ENCODE data around the gene SEMA6A. TPM values are rescaled to one million over a fixed set of nuclear protein-coding genes. Genes with fewer than 3 reads are reported as not detected.

SEMA6A gene
- total RNA-seq, 1 experiment from 2014 or later = 0.61 TPM

DNA sequence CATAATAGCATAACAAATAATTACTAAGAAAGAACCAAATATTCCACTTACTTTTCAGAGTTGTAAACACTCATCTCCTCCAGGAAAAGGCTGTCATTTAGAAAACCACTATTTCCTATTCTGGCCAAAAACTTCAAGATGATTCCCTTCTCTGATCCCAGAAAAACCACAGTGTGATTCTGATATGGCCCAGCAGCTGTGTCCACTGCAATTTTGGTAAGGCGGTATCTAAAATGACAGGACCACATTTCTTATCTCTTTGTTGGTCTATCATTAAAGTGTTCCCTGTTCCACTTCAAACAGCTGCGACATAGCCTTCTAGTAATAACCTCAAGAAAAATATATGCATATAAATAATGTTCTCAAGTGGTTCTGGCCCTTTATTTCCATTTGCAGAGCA lies 96.1 kb downstream of the SEMA6A start:
- no peaks in the 10 kb centered on the region for H3K4me1 ChIP-seq (replicated peaks)
- H3K4me3 ChIP-seq = no peak overlapping the region
- H3K27me3 ChIP-seq (replicated peaks) = no peaks in the 10 kb centered on the region
- no peaks in the 10 kb centered on the region for H3K36me3 ChIP-seq
- peaks cover 4% of the 10 kb centered on the region for H3K9me3 ChIP-seq (replicated peaks)
- DNase-seq (ENCODE audit: low read depth in 1 of 2, low spot score in 2 of 2) = no peak
- no peak overlapping the region for H3K27ac ChIP-seq

DNA sequence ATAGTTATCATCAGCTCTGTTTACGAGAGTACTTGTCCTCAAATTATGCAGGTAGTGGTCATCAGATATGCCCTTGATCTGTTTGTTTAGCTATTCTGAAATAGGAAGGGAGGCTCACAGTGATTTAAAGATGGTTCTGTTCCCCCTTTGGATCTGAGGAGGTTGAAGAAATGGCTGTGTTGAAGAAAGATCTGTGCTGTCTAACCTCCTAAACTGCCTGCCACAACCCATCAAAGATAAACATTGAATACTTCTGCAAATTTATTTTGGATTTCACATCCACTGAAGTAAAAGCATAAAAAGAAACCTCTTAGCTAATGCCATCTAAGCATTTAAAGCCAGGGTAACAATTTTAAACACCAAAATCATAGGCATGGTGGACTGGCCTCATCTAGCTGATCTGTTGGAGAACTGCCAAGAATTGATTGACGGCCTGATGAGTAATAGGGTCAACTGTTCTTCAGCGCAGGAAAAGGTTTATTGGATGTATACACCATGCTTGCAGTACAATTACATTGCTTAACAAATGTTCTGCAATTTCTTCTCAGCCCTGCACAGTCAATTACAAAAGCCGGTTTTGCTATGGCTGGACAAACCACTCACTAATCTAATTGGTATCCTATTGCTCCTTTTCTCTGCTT lies 97.6 kb downstream of the SEMA6A start:
- H3K4me3 ChIP-seq = no peak overlapping the region
- H3K36me3 ChIP-seq = no peaks in the 10 kb centered on the region
- H3K27ac ChIP-seq = no peak overlapping the region
- DNase-seq (ENCODE audit: low read depth in 1 of 2, low spot score in 2 of 2) = no peak
- H3K9me3 ChIP-seq (replicated peaks) = peaks cover 4% of the 10 kb centered on the region
- no peaks in the 10 kb centered on the region for H3K4me1 ChIP-seq (replicated peaks)
- H3K27me3 ChIP-seq (replicated peaks) = no peaks in the 10 kb centered on the region

DNA sequence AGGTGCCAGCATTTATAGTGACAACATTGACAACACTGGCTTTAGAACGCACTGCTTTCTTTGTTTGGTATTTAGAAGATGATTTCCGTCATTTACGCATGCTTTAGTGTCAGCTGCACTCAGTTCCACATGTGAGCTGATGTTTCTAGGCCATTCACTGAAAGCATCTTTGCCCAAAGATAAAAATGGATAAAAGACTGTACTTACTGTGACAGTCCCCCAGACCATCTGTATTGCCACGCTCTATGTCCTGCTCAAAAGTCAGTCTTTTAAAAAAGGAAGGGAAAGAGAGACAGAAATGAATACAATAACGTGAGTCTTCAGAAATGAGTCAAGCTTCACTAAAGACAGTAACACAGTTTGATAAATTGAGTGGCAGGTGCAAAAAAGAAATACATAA lies 99.3 kb downstream of the SEMA6A start:
- H3K4me1 ChIP-seq (replicated peaks) = no peaks in the 10 kb centered on the region
- H3K27me3 ChIP-seq (replicated peaks) = no peaks in the 10 kb centered on the region
- H3K4me3 ChIP-seq = no peak overlapping the region
- no peaks in the 10 kb centered on the region for H3K36me3 ChIP-seq
- H3K9me3 ChIP-seq (replicated peaks) = peaks cover 4% of the 10 kb centered on the region
- no peak for DNase-seq (ENCODE audit: low read depth in 1 of 2, low spot score in 2 of 2)
- H3K27ac ChIP-seq = no peak overlapping the region

DNA sequence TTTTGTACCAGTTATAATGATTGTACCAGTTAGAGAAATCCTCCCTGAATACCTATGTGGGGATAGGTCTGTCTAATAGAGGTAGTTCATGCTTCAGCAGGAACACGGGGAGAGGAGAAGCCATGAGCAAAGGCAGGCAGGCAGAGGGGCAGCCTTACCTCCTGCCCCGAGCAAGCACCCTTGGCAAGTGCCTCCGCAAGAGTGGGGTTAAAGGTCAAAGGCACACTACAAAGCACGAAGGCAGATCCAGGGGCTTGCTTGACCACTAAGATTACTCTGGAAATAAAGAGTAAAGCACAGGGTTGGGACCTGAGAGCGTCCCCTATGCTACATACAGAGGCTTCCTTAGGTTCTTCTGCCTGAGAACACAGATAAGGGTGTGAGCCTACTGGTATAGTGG lies 100.9 kb downstream of the SEMA6A start:
- Histone ChIP-seq H3K4me1 (replicated peaks) (no peaks in the 10 kb centered on the region), H3K36me3 (no peaks in the 10 kb centered on the region), H3K4me3 (no peak overlapping the region), H3K9me3 (replicated peaks) (peaks cover 4% of the 10 kb centered on the region), H3K27ac (no peak overlapping the region), H3K27me3 (replicated peaks) (no peaks in the 10 kb centered on the region)
- no peak for DNase-seq (ENCODE audit: low read depth in 1 of 2, low spot score in 2 of 2)

DNA sequence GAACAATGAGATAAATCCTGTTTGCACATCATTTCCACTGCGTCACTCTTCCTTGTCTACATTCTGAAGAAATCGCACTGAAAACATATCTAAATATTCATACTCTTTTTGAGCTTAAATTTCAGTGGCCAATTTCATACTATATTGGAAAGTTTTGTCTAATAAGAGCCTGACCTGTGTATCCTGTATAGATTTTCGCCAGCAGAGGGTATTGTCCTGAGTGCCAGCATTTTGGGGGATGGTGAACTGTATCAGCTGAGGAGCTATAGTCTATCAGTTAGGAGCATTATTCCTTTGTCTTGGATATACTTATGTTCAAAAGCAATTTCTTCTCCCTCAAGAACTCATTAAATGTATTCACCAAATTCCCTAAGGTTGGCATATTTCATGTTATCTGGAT lies 102.3 kb downstream of the SEMA6A start:
- H3K4me3 ChIP-seq = no peak overlapping the region
- no peak overlapping the region for H3K27ac ChIP-seq
- no peaks in the 10 kb centered on the region for H3K27me3 ChIP-seq (replicated peaks)
- no peaks in the 10 kb centered on the region for H3K36me3 ChIP-seq
- H3K4me1 ChIP-seq (replicated peaks) = no peaks in the 10 kb centered on the region
- DNase-seq (ENCODE audit: low read depth in 1 of 2, low spot score in 2 of 2) = no peak
- H3K9me3 ChIP-seq (replicated peaks) = peaks cover 4% of the 10 kb centered on the region

DNA sequence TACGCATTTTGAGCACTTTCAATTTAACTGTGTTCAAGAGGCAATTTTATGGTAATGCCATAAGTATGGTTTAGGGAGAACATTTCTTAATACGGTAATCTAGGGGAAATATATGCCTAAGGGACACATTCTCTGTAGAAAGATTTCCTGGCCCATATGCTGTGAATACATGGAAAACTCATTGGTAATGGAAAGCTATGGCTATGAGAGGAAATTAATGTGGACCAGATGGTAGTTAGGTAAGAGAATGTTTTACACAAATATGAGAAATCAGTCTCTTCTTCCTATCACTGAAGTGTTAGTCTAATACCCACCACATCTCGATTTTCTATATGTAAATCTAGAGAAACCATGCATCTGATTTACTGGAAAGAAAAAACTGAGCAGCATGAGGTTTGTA lies 105.0 kb downstream of the SEMA6A start:
- Histone ChIP-seq H3K9me3 (replicated peaks) (no peaks in the 10 kb centered on the region; the same call in 1 of the 2 replicates), H3K27ac (no peak overlapping the region), H3K4me3 (no peak overlapping the region), H3K36me3 (no peaks in the 10 kb centered on the region), H3K27me3 (replicated peaks) (no peaks in the 10 kb centered on the region), H3K4me1 (replicated peaks) (no peaks in the 10 kb centered on the region)
- no peak for DNase-seq (ENCODE audit: low read depth in 1 of 2, low spot score in 2 of 2)

DNA sequence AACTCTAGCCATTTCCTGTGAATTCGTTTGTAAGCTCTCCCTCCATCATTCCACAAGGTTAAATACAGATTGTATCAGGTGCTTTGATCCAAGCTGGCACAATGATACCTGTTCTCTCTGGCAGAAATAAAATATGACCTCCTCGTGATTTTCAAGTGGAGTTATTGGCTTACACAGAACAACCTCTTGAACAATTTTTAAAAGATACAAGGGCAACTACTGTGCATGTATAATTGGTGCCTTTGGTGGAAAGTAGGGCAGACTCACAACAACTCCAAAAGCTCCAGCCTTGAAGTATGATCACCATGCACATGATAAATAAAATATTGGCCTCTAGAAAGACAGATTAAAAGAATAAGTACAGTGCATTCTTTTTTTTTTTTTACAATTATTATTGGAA lies 106.0 kb downstream of the SEMA6A start:
- no peaks in the 10 kb centered on the region for H3K4me1 ChIP-seq (replicated peaks)
- no peaks in the 10 kb centered on the region for H3K36me3 ChIP-seq
- H3K27ac ChIP-seq = no peak overlapping the region
- H3K9me3 ChIP-seq (replicated peaks) = no peaks in the 10 kb centered on the region; the same call in 1 of the 2 replicates
- H3K4me3 ChIP-seq = no peak overlapping the region
- no peaks in the 10 kb centered on the region for H3K27me3 ChIP-seq (replicated peaks)
- DNase-seq (ENCODE audit: low read depth in 1 of 2, low spot score in 2 of 2) = no peak

DNA sequence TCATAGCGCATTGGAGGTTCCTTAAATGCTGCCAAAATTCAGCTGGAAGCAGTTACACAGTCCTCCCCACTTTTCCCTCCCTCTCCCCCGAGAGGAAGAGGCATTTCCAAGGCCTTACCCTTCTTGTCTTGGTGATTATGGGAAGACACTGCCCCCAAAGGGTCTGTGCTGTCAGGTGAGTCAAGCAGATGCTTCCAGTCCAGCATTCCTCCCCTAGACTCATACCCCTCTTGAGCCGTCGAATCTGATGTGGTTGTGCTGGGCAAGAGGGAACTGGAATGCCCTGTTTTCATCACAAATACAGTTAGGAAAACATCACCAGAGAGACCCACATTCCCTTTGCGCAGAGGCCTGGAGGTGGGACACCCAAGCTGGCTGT lies 107.2 kb downstream of the SEMA6A start:
- Histone ChIP-seq H3K4me3 (no peak overlapping the region), H3K27me3 (replicated peaks) (no peaks in the 10 kb centered on the region), H3K9me3 (replicated peaks) (no peaks in the 10 kb centered on the region; the same call in 1 of the 2 replicates), H3K36me3 (no peaks in the 10 kb centered on the region), H3K27ac (no peak overlapping the region), H3K4me1 (replicated peaks) (no peaks in the 10 kb centered on the region)
- no peak for DNase-seq (ENCODE audit: low read depth in 1 of 2, low spot score in 2 of 2)

DNA sequence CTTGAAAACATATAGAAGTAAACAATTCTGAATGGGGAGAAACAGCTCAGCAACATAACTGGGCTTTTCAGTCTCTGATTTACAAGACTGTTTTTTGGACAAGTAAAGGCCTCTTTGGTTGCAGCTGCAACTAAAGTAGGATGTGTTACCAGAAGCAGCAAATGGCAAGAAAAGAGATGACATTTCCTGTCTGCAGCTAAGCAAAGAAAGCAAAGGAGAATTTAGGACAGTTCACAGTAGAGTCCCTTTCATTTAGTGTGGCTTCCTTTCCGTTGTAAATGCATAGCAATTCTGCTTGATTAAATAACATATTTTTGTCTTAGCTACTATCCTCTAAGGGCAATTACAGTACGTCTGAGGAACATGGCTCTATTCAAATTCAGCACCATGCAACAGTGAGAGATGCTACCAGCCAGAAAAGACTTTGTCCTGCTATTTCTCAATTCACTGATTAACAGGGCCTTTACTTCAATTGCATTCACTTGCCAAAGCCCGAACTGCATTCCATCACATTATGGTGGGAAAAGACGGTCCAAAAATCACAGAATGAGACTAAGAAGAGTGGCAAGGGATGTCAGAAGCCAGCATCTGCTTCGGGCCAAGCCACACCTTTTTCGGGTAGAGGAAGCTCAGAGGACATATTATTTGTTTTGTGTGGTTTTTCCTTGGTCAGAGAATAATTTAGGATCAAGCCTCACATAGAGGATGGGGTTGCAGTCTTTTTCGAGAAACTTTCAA lies 107.7 kb downstream of the SEMA6A start:
- Histone ChIP-seq H3K4me3 (no peak overlapping the region), H3K27ac (no peak overlapping the region), H3K4me1 (replicated peaks) (no peaks in the 10 kb centered on the region), H3K27me3 (replicated peaks) (no peaks in the 10 kb centered on the region), H3K9me3 (replicated peaks) (no peaks in the 10 kb centered on the region; the same call in 1 of the 2 replicates), H3K36me3 (no peaks in the 10 kb centered on the region)
- no peak for DNase-seq (ENCODE audit: low read depth in 1 of 2, low spot score in 2 of 2)

DNA sequence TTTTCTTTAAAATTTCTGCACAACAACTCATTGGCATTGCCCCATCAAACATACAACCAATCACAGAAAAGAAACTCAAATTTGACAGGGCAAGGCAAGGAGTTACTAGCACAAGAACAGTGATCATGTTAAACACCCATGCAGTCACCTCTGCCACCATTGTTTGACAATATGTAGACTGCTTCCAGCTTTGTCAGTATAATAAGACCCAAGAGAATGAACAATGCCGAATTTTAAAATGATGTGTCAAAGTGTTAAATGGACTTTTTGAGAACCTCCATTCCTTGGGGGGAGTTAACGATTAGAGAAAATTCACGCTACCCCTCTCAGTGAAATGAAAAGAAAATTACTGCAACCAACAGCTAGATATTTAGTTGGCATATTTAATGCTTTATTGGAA lies 109.2 kb downstream of the SEMA6A start:
- no peak overlapping the region for H3K4me3 ChIP-seq
- no peaks in the 10 kb centered on the region for H3K4me1 ChIP-seq (replicated peaks)

DNA sequence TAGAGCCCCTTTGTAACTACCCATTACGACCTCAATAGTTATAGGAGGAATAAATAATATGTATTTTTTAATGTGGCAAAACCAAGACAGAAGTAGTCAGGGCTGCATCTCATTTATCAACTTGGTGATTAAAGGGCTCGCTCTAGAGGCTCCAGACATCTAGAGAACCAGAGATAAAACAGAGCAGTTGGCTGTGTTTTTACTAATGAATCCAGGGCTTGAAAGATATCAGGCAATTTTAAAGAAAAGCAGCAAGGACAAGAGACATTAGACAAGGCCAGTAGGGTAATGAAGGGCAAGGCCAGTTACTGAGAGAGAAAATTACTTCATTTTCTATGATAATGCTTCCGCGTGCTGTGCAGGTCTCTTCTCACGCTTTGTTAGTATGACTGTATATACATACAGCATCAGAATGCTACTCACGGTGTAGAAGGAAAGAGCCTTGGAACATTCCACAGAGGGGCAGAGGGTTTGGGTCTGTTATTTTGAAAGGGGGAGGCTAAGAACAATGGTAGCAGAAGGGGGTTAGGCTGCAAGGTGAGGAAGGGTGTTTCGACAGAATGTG lies 110.4 kb downstream of the SEMA6A start:
- Histone ChIP-seq H3K4me1 (replicated peaks) (no peaks in the 10 kb centered on the region), H3K4me3 (no peak overlapping the region), H3K27me3 (replicated peaks) (no peaks in the 10 kb centered on the region), H3K27ac (no peak overlapping the region), H3K36me3 (no peaks in the 10 kb centered on the region), H3K9me3 (replicated peaks) (no peaks in the 10 kb centered on the region; the same call in 1 of the 2 replicates)
- no peak for DNase-seq (ENCODE audit: low read depth in 1 of 2, low spot score in 2 of 2)

More for the DNA sequence above, 109.2 kb downstream of the SEMA6A start:
- Histone ChIP-seq H3K36me3 (no peaks in the 10 kb centered on the region), H3K27ac (no peak overlapping the region), H3K27me3 (replicated peaks) (no peaks in the 10 kb centered on the region), H3K9me3 (replicated peaks) (no peaks in the 10 kb centered on the region; the same call in 1 of the 2 replicates)
- DNase-seq (ENCODE audit: low read depth in 1 of 2, low spot score in 2 of 2) = no peak

DNA sequence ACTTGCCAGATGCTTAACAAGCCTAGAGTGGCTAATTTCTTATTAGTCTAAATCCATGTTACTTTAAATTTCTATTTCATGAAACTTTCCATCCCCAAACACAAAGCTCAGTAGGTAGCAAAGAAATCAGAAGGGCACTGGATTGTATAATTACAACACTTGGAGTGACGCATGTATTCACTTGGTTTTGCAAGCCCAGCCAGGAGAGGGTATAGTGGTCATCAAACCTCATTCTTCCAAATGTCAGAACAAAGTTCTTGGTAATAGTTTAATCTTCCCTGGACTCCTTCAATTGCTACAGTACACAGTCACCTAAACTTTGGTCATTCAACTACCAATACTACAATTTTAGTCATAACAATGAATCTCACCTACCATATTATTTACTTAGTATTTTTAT lies 112.1 kb downstream of the SEMA6A start:
- Histone ChIP-seq H3K27me3 (replicated peaks) (no peaks in the 10 kb centered on the region), H3K9me3 (replicated peaks) (no peaks in the 10 kb centered on the region), H3K27ac (no peak overlapping the region), H3K4me1 (replicated peaks) (no peaks in the 10 kb centered on the region), H3K4me3 (no peak overlapping the region), H3K36me3 (no peaks in the 10 kb centered on the region)
- DNase-seq (ENCODE audit: low read depth in 1 of 2, low spot score in 2 of 2) = no peak

DNA sequence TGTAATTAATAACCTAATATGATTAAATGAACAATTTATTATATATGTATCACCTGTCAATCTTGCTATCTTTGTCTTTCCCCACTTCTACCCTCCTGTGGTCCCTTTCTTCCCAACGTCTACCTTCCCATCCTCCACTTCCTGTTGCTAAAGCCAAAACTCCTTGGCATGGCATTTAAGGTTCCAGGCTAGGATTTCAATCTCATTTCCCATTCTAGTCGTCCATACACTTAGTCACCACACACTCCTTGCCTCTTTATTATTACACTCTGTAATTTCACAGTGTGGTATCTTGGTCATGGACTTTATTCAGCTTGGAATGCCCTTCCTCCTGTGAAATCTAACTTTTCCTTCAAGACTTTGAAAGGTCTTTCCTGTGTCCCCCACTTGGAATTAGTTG lies 115.3 kb downstream of the SEMA6A start:
- Histone ChIP-seq H3K36me3 (no peaks in the 10 kb centered on the region), H3K27ac (no peak overlapping the region), H3K4me1 (replicated peaks) (peaks cover 11% of the 10 kb centered on the region), H3K9me3 (replicated peaks) (no peaks in the 10 kb centered on the region), H3K4me3 (no peak overlapping the region), H3K27me3 (replicated peaks) (no peaks in the 10 kb centered on the region)
- DNase-seq (ENCODE audit: low read depth in 1 of 2, low spot score in 2 of 2) = no peak

DNA sequence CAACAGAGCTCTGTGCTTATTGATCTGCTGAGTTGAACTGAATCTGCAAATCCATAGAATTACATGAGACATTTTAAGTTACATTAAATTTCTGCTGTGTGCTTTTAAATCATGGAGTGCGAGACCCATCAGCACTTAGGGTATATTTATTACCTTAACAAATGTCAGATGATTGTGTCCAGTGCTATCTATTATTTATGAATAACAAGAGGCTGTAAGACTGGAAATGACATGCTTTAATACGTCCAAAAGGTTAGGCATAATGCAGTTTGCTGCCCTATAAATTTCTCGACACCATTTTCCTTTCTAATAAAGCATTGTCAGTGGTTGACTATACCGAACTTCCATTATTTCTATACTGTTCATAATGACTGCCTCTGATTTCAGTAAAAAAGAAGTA lies 117.6 kb downstream of the SEMA6A start:
- peaks cover 27% of the 10 kb centered on the region for H3K4me1 ChIP-seq (replicated peaks)
- no peaks in the 10 kb centered on the region for H3K9me3 ChIP-seq (replicated peaks)
- H3K27me3 ChIP-seq (replicated peaks) = no peaks in the 10 kb centered on the region
- no peak overlapping the region for H3K27ac ChIP-seq
- H3K36me3 ChIP-seq = no peaks in the 10 kb centered on the region
- no peak overlapping the region for H3K4me3 ChIP-seq
- DNase-seq (ENCODE audit: low read depth in 1 of 2, low spot score in 2 of 2) = no peak

Measured in SJSA1 (cell line).